GM18907 (cell line): ENCODE results near the gene TMUB2.

Experiments used
- ATAC-seq: cut with Tn5 transposase; IDR thresholded peaks from one replicate; pipeline ENCODE4 v1.9.1; 2021; ENCODE audit warnings: mild to moderate bottlenecking, moderate library complexity; ENCODE audit not compliant: unreplicated experiment

Gene TMUB2

DNA sequence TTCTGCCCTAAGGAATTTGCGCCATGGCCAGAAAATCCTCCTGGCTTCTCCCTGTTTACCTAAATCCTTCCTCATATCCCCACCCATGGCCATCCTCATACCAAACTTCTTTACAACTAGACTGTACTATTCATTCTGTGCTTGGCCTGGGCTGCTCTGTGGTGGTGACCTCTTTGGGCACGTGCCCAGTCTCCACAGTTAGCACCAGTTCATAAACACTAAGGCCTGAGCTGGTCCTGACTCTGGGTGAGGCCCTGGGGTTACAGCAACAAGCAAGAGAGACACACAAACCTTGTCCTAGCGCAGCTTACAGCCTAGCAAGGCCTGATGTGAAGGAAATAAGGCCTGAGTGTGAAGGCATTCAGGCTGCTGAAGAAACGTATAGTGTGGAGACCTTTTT, 16.0 kb downstream of the TMUB2 start:
- ATAC-seq: no peak

GRCh38 chr17:44203731-44204440, 17.1 kb downstream of the TMUB2 start:
- ATAC-seq: no peak

- ATAC-seq: no peak
These were observed 17.7 kb downstream of the TMUB2 start for GRCh38 chr17:44204441-44204882.

DNA sequence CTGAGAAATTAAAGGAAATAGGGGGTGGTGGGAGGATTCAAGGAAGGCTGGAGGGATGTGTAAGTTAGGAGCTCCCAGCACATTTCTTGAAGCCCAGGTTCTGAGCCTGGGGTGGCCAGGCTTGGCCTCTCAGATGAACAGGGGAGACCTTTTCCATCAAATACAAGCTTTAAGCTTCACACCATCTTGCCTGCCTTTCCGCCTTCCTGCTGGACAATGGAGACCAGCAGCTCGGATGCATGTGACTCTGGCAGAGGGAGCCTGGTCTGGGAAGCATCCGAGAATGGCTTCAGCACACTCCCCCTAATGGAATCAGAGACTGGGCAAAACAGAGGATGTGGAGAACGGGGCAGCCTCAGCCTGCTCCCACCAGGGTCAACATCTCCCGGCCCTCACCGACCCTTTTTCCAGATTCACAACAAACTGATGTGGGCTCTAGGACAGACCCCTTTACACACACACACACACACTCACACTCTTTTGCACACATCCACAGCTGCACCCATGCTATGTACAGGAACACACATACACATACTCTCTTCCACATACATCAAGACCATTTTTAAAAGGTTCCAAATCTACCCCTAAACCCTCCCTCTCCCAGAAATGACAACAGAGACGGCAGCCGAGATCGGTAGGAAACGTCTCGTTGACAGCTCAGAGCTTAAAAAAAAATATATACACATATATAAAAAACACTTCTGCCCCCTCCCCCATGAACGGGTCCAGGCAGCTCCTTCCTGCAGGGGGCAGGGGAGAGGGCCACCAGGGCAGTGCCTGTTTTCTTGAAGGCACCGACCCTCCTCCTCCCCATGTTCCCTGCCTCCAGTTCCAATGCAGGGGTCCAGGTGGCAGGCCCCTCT, 19.4 kb downstream of the TMUB2 start:
- ATAC-seq: no peak

DNA sequence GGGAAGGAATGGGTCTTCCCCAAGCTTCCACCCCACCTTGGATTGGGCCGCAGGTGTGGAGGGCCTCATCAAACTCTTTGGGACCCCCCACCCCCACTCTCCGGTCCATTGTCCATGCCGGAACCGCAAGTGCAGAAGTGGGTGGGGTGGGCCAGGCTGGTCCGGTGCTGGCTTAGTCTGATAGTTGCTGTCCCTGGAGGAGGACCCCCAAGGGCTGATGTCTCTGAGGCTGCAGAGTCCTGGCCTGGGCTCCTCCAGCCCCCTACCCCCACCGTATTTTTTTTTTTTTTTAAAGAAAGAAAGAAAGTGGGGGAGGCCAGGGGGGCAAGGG, 20.0 kb downstream of the TMUB2 start:
- no peak for ATAC-seq

- no peak for ATAC-seq
These were observed 20.5 kb downstream of the TMUB2 start for GRCh38 chr17:44207319-44207718.

GRCh38 chr17:44207743-44208142, 21.0 kb downstream of the TMUB2 start:
- no peak for ATAC-seq

DNA sequence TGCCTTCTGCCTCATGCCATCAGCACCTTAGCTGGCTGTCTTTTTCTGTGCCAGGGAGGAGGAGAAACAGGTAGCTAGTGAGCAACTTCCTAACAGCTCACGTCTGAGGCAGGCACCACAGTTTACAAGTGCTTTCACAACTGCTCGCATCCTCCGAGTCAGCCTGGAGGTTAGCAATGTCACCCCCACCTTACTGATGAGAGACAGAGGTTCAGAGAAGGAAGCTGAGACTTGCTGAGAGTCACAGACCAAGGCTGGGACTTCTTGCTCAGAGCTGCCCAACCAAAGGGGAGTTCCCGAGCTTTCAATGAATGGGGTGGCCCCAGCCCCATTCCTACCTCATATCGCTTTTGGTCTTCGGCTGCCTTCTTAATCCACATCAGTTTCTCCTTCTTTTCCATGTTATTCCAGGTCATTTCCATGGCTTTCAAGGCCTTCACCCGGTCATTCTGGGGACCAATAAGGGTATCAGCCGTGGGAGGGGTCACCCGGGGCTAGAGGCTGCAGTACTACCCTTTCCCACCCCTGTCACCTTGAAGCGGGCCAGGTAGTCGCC, 23.1 kb downstream of the TMUB2 start:
- ATAC-seq: no peak

GRCh38 chr17:44210342-44211192, 23.8 kb downstream of the TMUB2 start:
- peak; percentile 66 for ATAC-seq

DNA sequence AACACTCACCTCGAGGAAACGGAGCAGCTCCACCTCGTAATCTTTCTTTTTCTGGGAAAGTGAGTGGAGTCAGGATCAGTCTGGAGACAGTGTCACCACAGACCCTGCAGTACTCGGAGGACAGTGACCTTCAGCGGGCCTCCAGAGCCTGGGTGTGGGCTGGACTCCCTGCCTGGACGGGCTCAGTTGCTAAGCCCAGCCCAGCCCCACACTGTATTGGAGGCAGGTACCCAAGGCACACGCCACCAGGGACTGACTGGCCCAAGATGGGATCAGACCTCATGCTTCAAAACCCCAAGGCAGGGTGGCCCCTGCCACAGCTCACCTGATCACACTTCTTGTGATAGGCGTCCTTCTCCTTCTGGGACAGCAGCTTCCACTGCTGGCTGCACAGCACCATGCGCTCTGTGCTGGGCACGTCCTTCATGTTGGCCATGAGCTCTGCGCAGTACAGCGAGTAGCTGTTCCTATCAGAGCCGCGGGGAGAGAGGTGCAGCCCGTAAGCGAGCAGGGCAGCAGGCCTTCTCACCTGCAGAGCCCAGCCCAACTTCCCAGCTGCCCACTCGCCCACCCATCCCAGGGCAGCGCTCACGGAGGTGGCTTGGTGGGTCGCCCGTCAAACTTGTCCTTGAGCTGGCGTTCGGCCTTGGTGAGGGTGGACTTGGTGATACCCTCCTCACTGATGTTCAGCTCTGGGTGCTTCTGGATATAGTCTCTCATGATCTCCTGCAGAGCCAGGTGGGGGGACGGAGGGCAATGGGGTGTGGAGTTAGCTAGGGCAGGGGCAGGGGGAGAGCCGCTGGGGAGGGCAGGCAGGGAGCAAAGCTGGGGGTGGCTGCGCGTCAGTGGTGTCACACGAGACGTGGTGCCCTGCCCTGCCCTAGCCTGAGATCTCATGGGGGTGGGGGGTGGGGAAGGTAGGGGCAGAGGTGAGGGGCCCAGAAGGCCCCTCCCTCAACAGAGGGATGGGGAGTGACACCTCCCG, 24.8 kb downstream of the TMUB2 start:
- ATAC-seq: no peak

GRCh38 chr17:44212507-44213402, 26.0 kb downstream of the TMUB2 start:
- ATAC-seq: no peak

DNA sequence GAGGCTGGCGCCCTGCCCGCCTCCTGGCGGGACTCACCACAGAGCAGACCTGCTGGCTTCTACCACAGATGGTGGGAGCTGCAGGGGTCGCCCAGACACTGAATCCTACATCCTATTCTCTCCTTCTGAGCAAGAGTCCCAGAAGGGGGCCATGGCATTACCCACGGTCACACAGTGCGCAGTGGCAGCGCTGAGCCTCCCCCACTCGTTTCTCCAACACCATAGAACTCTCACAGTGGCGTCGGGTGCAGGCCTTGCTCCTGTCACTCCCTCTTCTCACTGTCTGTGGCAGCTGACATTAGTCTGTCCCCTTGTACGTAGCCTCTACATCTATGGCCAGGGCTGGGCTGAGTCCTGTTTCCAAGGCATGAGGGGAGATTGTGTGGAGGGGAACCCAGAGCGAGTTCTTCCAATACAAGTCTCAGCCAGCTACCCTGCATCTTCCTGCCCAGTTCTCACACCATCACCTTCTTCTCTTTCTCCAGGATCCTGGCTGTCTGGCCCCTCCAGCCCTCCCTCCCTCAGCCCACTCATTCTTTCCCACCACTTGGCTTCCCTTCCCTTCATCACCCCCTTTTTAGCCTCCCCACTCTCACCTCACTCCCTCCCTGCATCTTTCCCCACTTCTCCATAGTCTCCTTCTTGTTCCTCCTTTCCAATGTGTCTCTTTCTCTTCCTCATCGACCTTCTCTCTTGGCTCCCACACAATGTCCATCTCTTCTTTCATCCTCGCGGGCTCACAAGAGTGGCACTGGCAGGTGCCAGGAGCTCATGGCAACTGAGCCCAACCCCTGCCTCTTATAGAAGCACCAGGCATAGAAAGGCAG, 26.8 kb downstream of the TMUB2 start:
- no peak for ATAC-seq

GRCh38 chr17:44214230-44214494, 27.4 kb downstream of the TMUB2 start:
- no peak for ATAC-seq

GRCh38 chr17:44214896-44215295, 28.1 kb downstream of the TMUB2 start:
- no peak for ATAC-seq

DNA sequence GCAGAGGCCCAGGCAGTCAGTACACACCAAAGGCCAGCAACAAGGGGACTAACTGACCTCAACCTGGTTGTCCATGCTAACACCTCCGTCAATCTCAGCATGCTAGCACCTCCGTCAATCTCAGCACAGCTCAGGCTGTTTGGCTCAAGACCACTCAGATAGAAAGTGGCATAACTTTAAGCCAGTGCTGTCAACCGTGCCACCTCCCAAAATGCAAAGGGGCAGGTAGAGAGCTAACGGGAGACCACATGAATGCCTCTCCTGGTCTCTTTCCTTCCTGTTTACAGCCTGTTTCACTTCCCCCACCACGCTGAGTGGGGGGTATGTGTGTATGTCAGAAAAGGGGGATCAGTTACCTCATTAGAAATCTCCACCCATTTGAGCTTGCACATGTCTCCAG, 29.4 kb downstream of the TMUB2 start:
- ATAC-seq: no peak

GRCh38 chr17:44216694-44217093, 29.9 kb downstream of the TMUB2 start:
- no peak for ATAC-seq

- peak; percentile 0 for ATAC-seq
These were observed 31.1 kb downstream of the TMUB2 start for GRCh38 chr17:44217738-44218343.
